Right lobe of liver (tissue), 6 donors: Measurements from ENCODE around the gene CCDC152. TPM values are rescaled to one million over a fixed set of nuclear protein-coding genes. Genes with fewer than 3 reads are reported as not detected.

Experiments
- ATAC-seq, 4 donors: fragments of 200-7000 bp; cut with Tn5 transposase; one replicate each; pipeline ENCODE4 v1.9.1; 2020; ENCODE audit warnings: mild to moderate bottlenecking in 4 of 4, moderate library complexity in 4 of 4
- DNase-seq, 3 donors: peaks; one replicate each; pipeline ENCODE4 v3.0.0-alpha.2; 2020
- H3K27ac ChIP-seq, 3 donors: fragments of 200-600 bp; one replicate each; pipeline ENCODE4 v1.8.0; 2022
- H3K27me3 ChIP-seq, 2 donors: fragments of 200-600 bp; one replicate each; pipeline ENCODE4 v1.8.0; 2022
- H3K36me3 ChIP-seq, 4 donors: fragments of 200-600 bp; sonication (generic) in 1 of 4; one replicate each; pipeline versions ENCODE4 v1.5.1 to v1.8.0; 2017 to 2022; ENCODE audit warnings: control low read depth in 1 of 4
- H3K4me1 ChIP-seq, 4 donors: fragments of 200-600 bp; sonication (generic) in 1 of 4; one replicate each; pipeline versions ENCODE4 v1.5.1 to v1.8.0; 2017 to 2022; ENCODE audit warnings: control low read depth in 1 of 4
- H3K4me3 ChIP-seq, 3 donors: fragments of 200-600 bp; one replicate each; pipeline ENCODE4 v1.8.0; 2022
- H3K9me3 ChIP-seq, 4 donors: fragments of 200-600 bp; sonication (generic) in 1 of 4; one replicate each; pipeline versions ENCODE4 v1.5.1 to v1.8.0; 2017 to 2022; ENCODE audit warnings: control low read depth in 1 of 4
- POLR2A ChIP-seq: fragments of 450-650 bp; IDR thresholded peaks from one replicate; pipeline ENCODE4 v1.6.1; 2017; ENCODE audit warnings: antibody characterized with exemption, mild to moderate bottlenecking
- WGBS: methylation state at CpG from one replicate; pipeline ENCODE4 v1.1.6; 2018; ENCODE audit warnings: low coverage, low lambda C conversion rate; ENCODE audit not compliant: insufficient coverage; ENCODE audit errors: missing lambda C conversion rate; 5-methylcytosine and 5-hydroxymethylcytosine counted together
- intact Hi-C, 2 donors: fragments of 100-400 bp; cut with DNase I; formaldehyde crosslinking; loops; one replicate each; pipeline versions ENCODE4 v1.11.2 to v1.14.1; 2022
- total RNA-seq, 6 experiments: library from RNA; depleted of rRNA in 2 of 6; stranded (reverse); fragments of >200 nt in 2 of 6; fragmentation: NEBNext Ultra II Directional in 3 of 6; extraction: Animal tissue kit (Norgen Biotek cat#: 25700) in 3 of 6; gene quantifications; one replicate each; pipeline versions ENCODE4 v1.1.0 to v1.2.4, GENCODE V29; 2016 to 2023
- TF ChIP-seq, protein P1 (sequence below), 4 donors: fragments of 200-600 bp in 3 of 4; fragments of 450-650 bp in 1 of 4; IDR thresholded peaks; one replicate each; pipeline versions ENCODE4 v1.5.1 to v1.8.0; 2016 to 2022; ENCODE audit warnings: antibody characterized with exemption in 4 of 4, mild to moderate bottlenecking in 2 of 4
- donor health status: DM: no; HTN: yes; CAD: no.
- donor health status: DM: no; HTN: no; CAD: no.
- donor health status: DM: no; HTN: no; CAD: no.
- donor health status: DM: no; HTN: yes; CAD: no.
- donor health status: DM: no; HTN: yes; CAD: no.

CCDC152 gene
- total RNA-seq, 6 experiments from 2014 or later = 0.06 to 1.2 (median 0.42) TPM; not detected in 1

DNA sequence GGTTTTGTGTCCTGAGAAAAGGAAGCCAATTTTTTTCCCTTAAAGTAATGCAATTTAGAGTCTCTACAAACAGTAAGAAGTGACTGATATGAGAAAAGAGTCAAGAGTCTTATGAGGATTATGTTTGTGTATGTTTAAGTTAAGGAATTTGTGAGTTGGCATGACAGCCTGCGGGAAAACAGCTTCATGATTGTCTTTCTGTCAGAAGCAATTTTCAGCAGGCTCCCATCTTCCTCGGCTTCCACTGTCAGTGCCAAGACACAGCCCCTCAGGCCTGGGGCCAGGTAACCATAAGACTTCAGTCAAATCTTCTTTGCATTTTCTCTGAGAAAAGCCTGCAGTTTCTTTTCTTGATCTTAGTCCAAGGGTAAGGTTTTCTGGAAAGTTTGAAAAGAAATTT, 72.1 kb downstream of the CCDC152 start:
- H3K27me3 ChIP-seq = no peaks in the 10 kb centered on the region
- H3K4me3 ChIP-seq = no peak overlapping the region
- 87% methylated on average over 2 of the region's 2 CpGs for WGBS
- TF ChIP-seq, protein P1, sequence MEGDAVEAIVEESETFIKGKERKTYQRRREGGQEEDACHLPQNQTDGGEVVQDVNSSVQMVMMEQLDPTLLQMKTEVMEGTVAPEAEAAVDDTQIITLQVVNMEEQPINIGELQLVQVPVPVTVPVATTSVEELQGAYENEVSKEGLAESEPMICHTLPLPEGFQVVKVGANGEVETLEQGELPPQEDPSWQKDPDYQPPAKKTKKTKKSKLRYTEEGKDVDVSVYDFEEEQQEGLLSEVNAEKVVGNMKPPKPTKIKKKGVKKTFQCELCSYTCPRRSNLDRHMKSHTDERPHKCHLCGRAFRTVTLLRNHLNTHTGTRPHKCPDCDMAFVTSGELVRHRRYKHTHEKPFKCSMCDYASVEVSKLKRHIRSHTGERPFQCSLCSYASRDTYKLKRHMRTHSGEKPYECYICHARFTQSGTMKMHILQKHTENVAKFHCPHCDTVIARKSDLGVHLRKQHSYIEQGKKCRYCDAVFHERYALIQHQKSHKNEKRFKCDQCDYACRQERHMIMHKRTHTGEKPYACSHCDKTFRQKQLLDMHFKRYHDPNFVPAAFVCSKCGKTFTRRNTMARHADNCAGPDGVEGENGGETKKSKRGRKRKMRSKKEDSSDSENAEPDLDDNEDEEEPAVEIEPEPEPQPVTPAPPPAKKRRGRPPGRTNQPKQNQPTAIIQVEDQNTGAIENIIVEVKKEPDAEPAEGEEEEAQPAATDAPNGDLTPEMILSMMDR (IDR thresholded peaks at IDR 0.05) = no peak
- TF ChIP-seq POLR2A = no peak
- no peak for ATAC-seq
- no peaks in the 10 kb centered on the region for H3K9me3 ChIP-seq
- H3K4me1 ChIP-seq = peaks cover 0 to 26% (median 4%) of the 10 kb centered on the region in 4 donors
- H3K36me3 ChIP-seq = no peaks in the 10 kb centered on the region
- DNase-seq = no peak
- H3K27ac ChIP-seq = no peak overlapping the region
- intact Hi-C loops = no loop called here

DNA sequence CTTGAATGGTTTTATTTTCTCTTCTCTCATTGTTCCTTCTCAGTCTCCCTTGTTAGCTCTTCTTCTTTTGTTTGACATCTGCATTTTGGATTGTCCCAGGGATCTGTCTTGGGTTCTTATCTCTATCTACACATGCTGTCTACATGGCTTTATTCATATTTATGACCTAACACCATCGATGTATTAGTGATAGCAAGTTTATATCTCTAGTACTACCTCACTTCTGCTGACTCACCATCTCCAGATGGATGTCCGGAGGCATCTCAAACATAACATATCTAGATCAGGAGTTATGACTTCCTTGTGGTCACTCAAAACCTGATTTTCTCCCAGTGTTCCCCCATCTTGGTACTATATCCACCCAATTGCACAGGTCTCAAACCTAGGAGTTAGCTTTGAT, 74.3 kb downstream of the CCDC152 start:
- DNase-seq = no peak
- intact Hi-C loops = no loop called here

DNA sequence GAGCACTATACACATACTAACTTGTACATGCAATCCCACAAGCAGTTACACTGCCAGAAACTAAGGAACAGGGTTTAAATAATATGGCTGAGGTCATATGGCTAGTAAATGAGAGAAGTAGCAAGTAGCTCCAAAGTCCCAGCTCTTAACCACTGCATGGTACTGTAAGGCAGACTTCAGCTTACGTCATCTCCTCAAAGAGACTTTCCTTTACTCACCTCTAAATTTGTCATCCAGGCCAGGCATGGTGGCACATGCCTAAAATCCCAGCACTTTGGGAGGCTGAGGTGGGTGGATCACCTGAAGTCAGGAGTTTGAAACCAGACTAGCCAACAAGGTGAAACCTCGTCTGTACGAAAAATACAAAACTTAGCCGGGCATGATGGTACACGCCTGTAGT, 75.4 kb downstream of the CCDC152 start:
- intact Hi-C loops = no loop called here
- H3K9me3 ChIP-seq = no peaks in the 10 kb centered on the region
- H3K36me3 ChIP-seq = no peaks in the 10 kb centered on the region
- TF ChIP-seq POLR2A = no peak
- TF ChIP-seq, protein P1 (IDR thresholded peaks at IDR 0.05) = no peak
- WGBS = 100% methylated on average over 1 of the region's 5 CpGs
- ATAC-seq = no peak
- H3K4me3 ChIP-seq = no peak overlapping the region
- DNase-seq = no peak
- peaks cover 0 to under 1% (median 0%) of the 10 kb centered on the region in 4 donors for H3K4me1 ChIP-seq
- H3K27ac ChIP-seq = no peak overlapping the region
- no peaks in the 10 kb centered on the region for H3K27me3 ChIP-seq

More for the DNA sequence above, 74.3 kb downstream of the CCDC152 start:
- Histone ChIP-seq H3K36me3 (no peaks in the 10 kb centered on the region), H3K27ac (no peak overlapping the region), H3K4me3 (no peak overlapping the region), H3K4me1 (peaks cover 0 to 12% (median 0%) of the 10 kb centered on the region in 4 donors), H3K27me3 (no peaks in the 10 kb centered on the region), H3K9me3 (no peaks in the 10 kb centered on the region)
- TF ChIP-seq, protein P1 (IDR thresholded peaks at IDR 0.05) = no peak
- no peak for TF ChIP-seq POLR2A
- ATAC-seq = no peak
- 63% methylated on average over 1 of the region's 2 CpGs for WGBS

DNA sequence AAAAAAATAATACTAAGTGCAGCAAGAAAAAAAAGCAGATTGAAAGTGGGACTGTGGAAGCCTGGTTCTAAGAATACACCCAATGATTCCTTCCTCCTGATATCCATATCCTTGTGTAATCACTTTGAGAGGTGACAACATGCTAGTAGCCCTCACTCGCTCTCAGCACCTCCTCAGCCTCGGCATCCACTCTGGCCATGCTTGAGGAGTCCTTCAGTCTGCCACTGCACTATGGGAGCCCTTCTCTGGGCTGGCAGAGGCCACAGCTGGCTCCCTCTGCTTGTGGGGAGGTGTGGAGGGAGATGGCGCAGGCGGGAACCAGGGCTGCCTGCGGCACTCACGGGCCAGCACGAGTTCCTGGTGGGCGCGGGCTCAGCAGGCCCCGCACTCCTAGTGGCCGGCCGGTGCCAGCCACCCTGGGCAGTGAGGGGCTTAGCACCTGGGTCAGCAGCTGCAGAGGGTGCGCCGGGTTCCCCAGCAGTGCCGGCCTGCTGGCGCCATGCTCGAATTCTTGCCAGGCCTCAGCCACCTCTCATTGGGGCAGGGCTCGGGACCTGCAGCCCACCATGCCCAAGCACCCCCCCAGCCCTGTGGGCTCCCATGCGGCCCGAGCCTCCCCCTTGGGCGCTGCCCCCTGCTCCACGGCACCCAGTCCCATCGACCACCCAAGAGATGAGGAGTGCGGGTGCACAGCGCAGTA, 79.6 kb downstream of the CCDC152 start:
- Histone ChIP-seq H3K27me3 (no peaks in the 10 kb centered on the region), H3K4me1 (peaks cover 0 to 17% (median 6%) of the 10 kb centered on the region in 4 donors), H3K27ac (no peak overlapping the region), H3K36me3 (no peaks in the 10 kb centered on the region), H3K9me3 (no peaks in the 10 kb centered on the region), H3K4me3 (no peak overlapping the region)
- no peak for DNase-seq
- 93% methylated on average over 2 of the region's 25 CpGs for WGBS
- no peak for TF ChIP-seq POLR2A
- TF ChIP-seq, protein P1 (IDR thresholded peaks at IDR 0.05) = no peak
- no peak for ATAC-seq
- intact Hi-C loops = no loop called here
